OCI-LY7 (cell line): ENCODE data around the gene TSPAN6. TPM values are rescaled to one million over a fixed set of nuclear protein-coding genes. Genes with fewer than 3 reads are reported as not detected.

Experiments
- BruUV-seq: library from RNA; stranded (reverse); fragments of 400-500 nt; replicated peaks from 2 replicates; lab custom pipeline; 2021; lab: Mats Ljungman, UMichigan
- CTCF ChIA-PET: fragments of 300-600 bp; sonication (Branson Sonifier 250); formaldehyde crosslinking; loops from one replicate; lab custom pipeline; 2022; ENCODE audit warnings: antibody characterized with exemption; ENCODE audit not compliant: unreplicated experiment; lab: Charles Lee
- POLR2A ChIA-PET: fragments of 300-600 bp; sonication (Branson Sonifier 250); formaldehyde crosslinking; loops from one replicate; lab custom pipeline; 2022; ENCODE audit warnings: antibody characterized with exemption; lab: Charles Lee
- DNase-seq: peaks from one replicate; pipeline ENCODE4 v3.0.0-alpha.2; 2015; ENCODE audit warnings: low spot score
- H2AFZ ChIP-seq: fragments of 200-600 bp; sonication (generic), shearing (Covaris generic); 2 replicates; pipeline ENCODE4 v1.6.1; 2014; ENCODE audit warnings: mild to moderate bottlenecking, antibody characterized with exemption, low read length, moderate library complexity
- H3K27ac ChIP-seq: fragments of 200-600 bp; sonication (generic); 2 replicates; pipeline ENCODE4 v1.5.1; 2014; ENCODE audit warnings: mixed run types, low read depth, mild to moderate bottlenecking, moderate library complexity, low read length, inconsistent platforms; ENCODE audit not compliant: poor library complexity, severe bottlenecking
- H3K36me3 ChIP-seq: fragments of 200-600 bp; sonication (generic); 2 replicates; pipeline ENCODE4 v1.6.1; 2014; ENCODE audit warnings: mild to moderate bottlenecking, antibody characterized with exemption, low read length, moderate library complexity, mixed read lengths; ENCODE audit not compliant: insufficient read depth
- H3K4me1 ChIP-seq: fragments of 200-600 bp; sonication (generic); 2 replicates; pipeline ENCODE4 v1.5.1; 2014; ENCODE audit warnings: mild to moderate bottlenecking, low read length; ENCODE audit not compliant: insufficient read depth, poor library complexity, severe bottlenecking
- H3K4me2 ChIP-seq: fragments of 200-600 bp; sonication (generic); 2 replicates; pipeline ENCODE4 v1.6.1; 2014; ENCODE audit warnings: mild to moderate bottlenecking, low read length
- H3K4me3 ChIP-seq: fragments of 200-600 bp; sonication (generic); 2 replicates; pipeline ENCODE4 v1.5.1; 2014; ENCODE audit warnings: mild to moderate bottlenecking, low read depth, low read length; ENCODE audit not compliant: poor library complexity, severe bottlenecking
- H3K79me2 ChIP-seq: fragments of 200-600 bp; sonication (generic); 2 replicates; pipeline ENCODE4 v1.6.1; 2016; ENCODE audit warnings: low read depth, mild to moderate bottlenecking, low read length, moderate library complexity, mixed read lengths; ENCODE audit not compliant: insufficient read depth
- H3K9me2 ChIP-seq: fragments of 200-600 bp; sonication (generic); 2 replicates; pipeline ENCODE4 v1.6.1; 2016; ENCODE audit warnings: mild to moderate bottlenecking, low read length, mixed read lengths; ENCODE audit not compliant: insufficient read depth
- H3K9me3 ChIP-seq: fragments of 200-600 bp; sonication (generic); 2 replicates; pipeline ENCODE4 v1.6.1; 2014; ENCODE audit warnings: mild to moderate bottlenecking, mixed run types, low read length, mixed read lengths
- H4K20me1 ChIP-seq: fragments of 200-600 bp; sonication (generic); 2 replicates; pipeline ENCODE4 v1.6.1; 2014; ENCODE audit warnings: mild to moderate bottlenecking, antibody characterized with exemption, low read length, moderate library complexity, mixed read lengths; ENCODE audit not compliant: insufficient read depth
- EZH2phosphoT487 ChIP-seq: fragments of 200-600 bp; sonication (generic); IDR thresholded peaks from 2 replicates; pipeline ENCODE4 v1.6.1; 2018; ENCODE audit warnings: low read depth, borderline replicate concordance, mild to moderate bottlenecking, mixed run types, antibody characterized with exemption, low read length, moderate library complexity, mixed read lengths
- intact Hi-C: fragments of 100-400 bp; cut with micrococcal nuclease; formaldehyde crosslinking; loops from one replicate; pipeline ENCODE4 v1.10.0; 2022; ENCODE audit not compliant: unreplicated experiment
- total RNA-seq, 2 experiments: library from RNA; depleted of rRNA in 1 of 2; stranded (reverse); fragments of >200 nt in 1 of 2; shearing (Covaris generic) in 1 of 2; gene quantifications; 2 replicates each; pipeline ENCODE4 v1.2.3, GENCODE V29; 2014 to 2022
- TF ChIP-seq, protein P1 (sequence below): fragments of 200-600 bp; sonication (generic); conservative IDR thresholded peaks from 2 replicates; pipeline ENCODE4 v1.5.1; 2014; ENCODE audit warnings: mild to moderate bottlenecking, antibody characterized with exemption, low read length, moderate library complexity, mixed read lengths

TSPAN6 gene
- total RNA-seq, 2 experiments from 2014 or later = not detected

DNA sequence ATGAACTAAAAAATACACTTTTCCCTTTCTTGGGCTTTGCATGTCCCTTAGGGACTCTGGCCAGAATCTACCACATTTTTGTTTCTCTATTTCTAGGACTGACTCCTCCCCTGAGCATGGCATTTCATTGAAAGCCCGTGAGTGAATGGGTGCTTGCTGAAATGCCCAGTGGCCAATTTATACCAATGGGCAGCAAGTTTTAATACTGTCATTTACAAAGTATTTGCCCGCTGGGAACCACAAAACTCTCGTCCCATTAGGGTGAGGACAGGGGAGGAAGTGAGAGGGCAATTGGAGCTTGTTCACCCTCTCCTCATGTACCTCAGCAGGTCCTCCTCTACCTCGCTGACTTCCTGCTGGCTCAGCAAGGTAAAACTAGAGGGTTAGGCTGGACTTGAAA lies 8.5 kb upstream of the TSPAN6 start:
- Histone ChIP-seq H3K9me3 (no peaks in the 10 kb centered on the region), H3K27ac (no peak overlapping the region), H3K4me1 (peaks cover 10% of the 10 kb centered on the region), H3K9me2 (no peaks in the 10 kb centered on the region), H2AFZ (no peak overlapping the region), H3K36me3 (no peaks in the 10 kb centered on the region), H4K20me1 (no peaks in the 10 kb centered on the region), H3K4me3 (no peak overlapping the region), H3K4me2 (no peak overlapping the region), H3K79me2 (no peaks in the 10 kb centered on the region)
- no TSS peak for BruUV-seq
- CTCF ChIA-PET = no interaction called here
- TF ChIP-seq EZH2phosphoT487 = no peak
- TF ChIP-seq, protein P1, sequence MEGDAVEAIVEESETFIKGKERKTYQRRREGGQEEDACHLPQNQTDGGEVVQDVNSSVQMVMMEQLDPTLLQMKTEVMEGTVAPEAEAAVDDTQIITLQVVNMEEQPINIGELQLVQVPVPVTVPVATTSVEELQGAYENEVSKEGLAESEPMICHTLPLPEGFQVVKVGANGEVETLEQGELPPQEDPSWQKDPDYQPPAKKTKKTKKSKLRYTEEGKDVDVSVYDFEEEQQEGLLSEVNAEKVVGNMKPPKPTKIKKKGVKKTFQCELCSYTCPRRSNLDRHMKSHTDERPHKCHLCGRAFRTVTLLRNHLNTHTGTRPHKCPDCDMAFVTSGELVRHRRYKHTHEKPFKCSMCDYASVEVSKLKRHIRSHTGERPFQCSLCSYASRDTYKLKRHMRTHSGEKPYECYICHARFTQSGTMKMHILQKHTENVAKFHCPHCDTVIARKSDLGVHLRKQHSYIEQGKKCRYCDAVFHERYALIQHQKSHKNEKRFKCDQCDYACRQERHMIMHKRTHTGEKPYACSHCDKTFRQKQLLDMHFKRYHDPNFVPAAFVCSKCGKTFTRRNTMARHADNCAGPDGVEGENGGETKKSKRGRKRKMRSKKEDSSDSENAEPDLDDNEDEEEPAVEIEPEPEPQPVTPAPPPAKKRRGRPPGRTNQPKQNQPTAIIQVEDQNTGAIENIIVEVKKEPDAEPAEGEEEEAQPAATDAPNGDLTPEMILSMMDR = no peak
- no peak for DNase-seq
- POLR2A ChIA-PET = no interaction called here
- intact Hi-C loops = no loop called here

GRCh38 chrX:100643956-100644860 lies 7.6 kb upstream of the TSPAN6 start, which contains the start of gene SRPX2:
Gene SRPX2 (plus strand): TSS chrX:100644199. CDS start chrX:100646323, 2,124 bp downstream.
- peaks cover 10% of the 10 kb centered on the region for H3K4me1 ChIP-seq
- no peak within 1 kb of the TSS for H2AFZ ChIP-seq
- TF ChIP-seq EZH2phosphoT487 = no peak
- TF ChIP-seq, protein P1 = no peak
- POLR2A ChIA-PET = interaction anchor here (0.7 kb wide), 1 partner anchor 226 kb away, joined by 3 read pairs; no protein-coding TSS in a partner anchor
- BruUV-seq = no TSS peak
- no peaks in the 10 kb centered on the region for H3K36me3 ChIP-seq
- intact Hi-C loops = no loop called here
- no peak within 1 kb of the TSS for H3K27ac ChIP-seq
- H3K4me3 ChIP-seq = no peak within 1 kb of the TSS
- H3K4me2 ChIP-seq = no peak within 1 kb of the TSS
- no peaks in the 10 kb centered on the region for H3K79me2 ChIP-seq
- no peaks in the 10 kb centered on the region for H3K9me2 ChIP-seq
- H4K20me1 ChIP-seq = no peaks in the 10 kb centered on the region
- H3K9me3 ChIP-seq = no peaks in the 10 kb centered on the region
- no peak for DNase-seq
- CTCF ChIA-PET = no interaction called here

DNA sequence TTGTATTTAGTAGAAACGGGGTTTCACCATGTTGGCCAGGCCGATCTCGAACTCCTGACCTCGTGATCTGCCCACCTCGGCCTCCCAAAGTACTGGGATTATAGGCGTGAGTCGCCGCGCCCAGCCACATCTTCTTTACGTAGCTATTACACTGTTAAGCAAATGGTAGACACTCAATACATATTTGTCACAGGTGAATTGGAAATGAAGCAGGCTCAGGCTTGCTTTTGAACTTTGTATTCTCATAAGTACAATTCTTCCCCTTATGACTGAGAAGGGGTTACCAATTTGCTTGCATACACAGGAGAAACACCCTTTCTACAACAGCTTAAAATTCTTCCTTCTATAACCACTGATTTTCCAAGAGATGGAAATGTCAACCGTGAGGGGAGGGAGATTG lies 6.6 kb upstream of the TSPAN6 start:
- Histone ChIP-seq H2AFZ (no peak overlapping the region), H3K27ac (no peak overlapping the region), H3K4me3 (no peak overlapping the region), H3K9me2 (no peaks in the 10 kb centered on the region), H4K20me1 (no peaks in the 10 kb centered on the region), H3K79me2 (no peaks in the 10 kb centered on the region), H3K36me3 (no peaks in the 10 kb centered on the region), H3K9me3 (no peaks in the 10 kb centered on the region), H3K4me1 (peaks cover 10% of the 10 kb centered on the region), H3K4me2 (no peak overlapping the region)
- no peak for DNase-seq
- ChIA-PET CTCF (no interaction called here), POLR2A (interaction anchor here (0.7 kb wide), 1 partner anchor 225 kb away, joined by 3 read pairs; no protein-coding TSS in a partner anchor)
- no TSS peak for BruUV-seq
- TF ChIP-seq EZH2phosphoT487 = no peak
- TF ChIP-seq, protein P1 = no peak
- intact Hi-C loops = no loop called here
